ENCODE results near the gene HIF3A.

HIF3A gene

DNA sequence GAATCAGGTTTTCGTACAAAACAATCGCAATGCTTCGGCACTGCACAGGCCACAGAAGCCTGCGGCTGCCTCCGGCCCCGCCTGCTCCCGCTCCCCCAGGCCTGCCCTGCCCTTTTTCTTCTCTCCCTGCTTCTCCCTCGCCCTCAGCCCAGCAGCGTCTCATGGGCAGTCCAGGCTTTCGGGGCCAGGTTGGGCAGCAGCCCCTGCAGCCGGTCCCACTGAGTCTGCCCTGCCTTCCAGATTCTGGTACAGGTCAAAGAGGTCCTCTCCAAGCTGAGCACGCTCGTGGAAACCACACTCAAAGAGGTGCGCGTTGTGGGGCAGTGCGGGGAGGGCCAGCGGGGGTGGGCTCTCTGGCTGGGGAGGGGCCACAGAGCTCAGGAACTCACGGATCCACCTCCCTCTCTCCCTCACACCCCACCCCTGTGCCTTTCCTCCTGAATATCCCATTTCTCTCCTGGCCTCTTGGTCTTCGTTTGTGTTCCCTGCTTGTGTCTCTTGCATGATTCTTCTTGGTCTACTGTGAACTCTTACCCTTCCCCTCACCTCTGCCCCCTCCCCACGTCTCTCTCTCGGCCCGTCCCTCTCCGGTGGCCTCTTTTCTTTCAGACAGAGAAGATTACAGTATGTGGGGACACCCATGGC is 86.5 kb downstream of the HIF3A start:
- DNase-seq (ENCODE audit: low read depth), result no peak

DNA sequence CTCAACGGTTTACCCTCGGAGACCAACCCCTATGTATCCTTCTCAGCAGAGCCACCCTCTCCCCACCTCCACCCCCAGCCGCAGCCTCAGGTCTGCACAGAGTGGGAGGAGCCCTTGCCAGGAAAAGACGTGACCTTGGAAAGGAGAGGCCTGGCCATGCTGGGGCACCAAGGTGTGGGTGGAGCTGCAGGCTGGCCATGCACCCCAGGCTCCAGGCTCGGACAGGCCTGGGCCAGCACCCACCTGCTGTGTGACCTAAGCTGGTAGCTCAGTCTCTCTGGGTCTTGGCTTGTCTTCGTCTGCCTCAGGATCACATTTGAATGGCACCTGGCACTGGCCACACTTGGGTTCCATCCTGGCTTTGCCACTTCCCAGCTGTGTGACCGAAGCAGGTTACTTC is 87.0 kb downstream of the HIF3A start:
- DNase-seq (ENCODE audit: low read depth), result no peak

- no peak for DNase-seq (ENCODE audit: low read depth)
These were observed 87.6 kb downstream of the HIF3A start for GRCh38 chr19:46384396-46384795.

- no peak for DNase-seq (ENCODE audit: low read depth)
These were observed 88.8 kb downstream of the HIF3A start for GRCh38 chr19:46385636-46386035.

DNA sequence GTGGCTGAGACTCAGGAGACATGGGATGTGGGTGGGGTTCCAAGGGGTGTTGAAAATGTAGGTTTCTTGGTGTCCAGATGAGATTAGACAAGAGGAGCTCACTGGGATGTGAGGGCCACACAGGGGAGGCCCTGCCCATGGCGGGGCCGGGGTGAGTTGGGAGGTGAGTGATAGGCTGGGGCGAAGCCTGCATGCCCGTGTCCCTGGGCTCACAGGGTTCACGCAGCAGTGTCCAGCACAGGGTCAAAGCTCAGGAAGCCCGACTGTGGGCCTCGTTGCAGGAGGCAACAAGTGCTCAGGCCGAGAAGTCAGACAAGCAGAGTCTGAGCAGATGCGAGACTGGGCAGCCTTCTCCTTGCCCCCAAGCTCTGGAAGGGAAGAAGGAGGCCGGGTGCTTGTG is 89.3 kb downstream of the HIF3A start:
- no peak for DNase-seq (ENCODE audit: low read depth)

DNA sequence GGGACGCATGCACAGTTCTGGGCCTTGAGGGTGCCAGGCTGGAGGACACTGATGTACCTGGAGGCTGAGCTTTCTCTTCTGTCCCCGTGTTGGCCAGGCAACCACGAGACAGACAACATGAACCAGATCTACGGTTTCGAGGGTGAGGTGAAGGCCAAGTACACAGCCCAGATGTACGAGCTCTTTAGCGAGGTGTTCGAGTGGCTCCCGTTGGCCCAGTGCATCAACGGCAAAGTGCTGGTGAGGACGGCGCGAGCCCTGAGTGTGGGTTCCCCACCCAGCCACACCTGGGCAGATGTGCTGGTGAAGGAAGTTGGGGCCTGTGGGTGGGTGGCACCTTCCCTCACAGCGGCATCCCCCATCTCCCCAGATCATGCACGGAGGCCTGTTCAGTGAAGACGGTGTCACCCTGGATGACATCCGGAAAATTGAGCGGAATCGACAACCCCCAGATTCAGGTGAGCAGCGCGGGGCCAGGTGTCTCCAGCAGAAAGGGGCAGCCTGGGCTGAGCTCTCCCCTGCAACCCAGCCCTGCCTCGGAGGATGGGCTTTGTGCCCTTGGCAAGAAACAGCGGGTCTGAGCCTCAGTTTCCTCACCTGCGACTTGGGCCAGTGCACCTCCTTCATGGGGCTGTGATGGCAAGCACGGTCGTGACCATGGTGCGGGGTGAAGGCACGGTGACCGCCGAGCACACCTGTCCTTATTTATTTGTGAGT is 90.3 kb downstream of the HIF3A start:
- no peak for DNase-seq (ENCODE audit: low read depth)

- no peak for DNase-seq (ENCODE audit: low read depth)
These were observed 90.9 kb downstream of the HIF3A start for GRCh38 chr19:46387713-46388130.

DNA sequence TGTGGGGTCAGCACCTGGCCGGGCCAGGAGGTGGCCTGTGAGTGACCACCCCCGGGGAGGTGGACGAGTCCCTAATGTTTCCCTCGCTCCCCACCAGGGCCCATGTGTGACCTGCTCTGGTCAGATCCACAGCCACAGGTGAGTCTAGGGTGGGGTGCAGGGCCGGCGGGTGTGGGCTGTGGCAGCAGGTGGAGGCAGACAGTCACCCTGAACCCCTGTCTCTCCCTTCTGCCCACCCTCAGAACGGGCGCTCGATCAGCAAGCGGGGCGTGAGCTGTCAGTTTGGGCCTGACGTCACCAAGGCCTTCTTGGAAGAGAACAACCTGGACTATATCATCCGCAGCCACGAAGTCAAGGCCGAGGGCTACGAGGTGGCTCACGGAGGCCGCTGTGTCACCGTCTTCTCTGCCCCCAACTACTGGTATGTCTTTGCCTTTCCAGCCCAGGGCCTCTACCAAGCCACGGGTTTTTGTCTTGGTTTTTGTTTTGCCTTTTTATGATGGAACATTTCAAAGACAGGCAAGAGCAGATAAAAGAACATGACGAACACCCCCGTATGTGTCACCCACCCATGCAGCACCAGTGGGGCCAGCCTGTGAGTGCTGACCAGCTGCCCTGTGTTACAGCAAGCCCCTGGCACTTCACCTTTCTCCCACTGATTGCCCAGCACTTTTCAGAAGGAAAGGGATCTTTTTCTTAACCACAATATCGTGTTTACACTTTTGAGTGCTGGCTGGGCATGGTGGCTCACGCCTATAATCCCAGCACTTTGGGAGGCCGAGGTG is 91.7 kb downstream of the HIF3A start:
- no peak for DNase-seq (ENCODE audit: low read depth)

GRCh38 chr19:46390121-46390858 is 93.4 kb downstream of the HIF3A start:
- DNase-seq (ENCODE audit: low read depth), result no peak

- DNase-seq (ENCODE audit: low read depth), result no peak
These were observed 94.0 kb downstream of the HIF3A start for GRCh38 chr19:46390866-46391265.

DNA sequence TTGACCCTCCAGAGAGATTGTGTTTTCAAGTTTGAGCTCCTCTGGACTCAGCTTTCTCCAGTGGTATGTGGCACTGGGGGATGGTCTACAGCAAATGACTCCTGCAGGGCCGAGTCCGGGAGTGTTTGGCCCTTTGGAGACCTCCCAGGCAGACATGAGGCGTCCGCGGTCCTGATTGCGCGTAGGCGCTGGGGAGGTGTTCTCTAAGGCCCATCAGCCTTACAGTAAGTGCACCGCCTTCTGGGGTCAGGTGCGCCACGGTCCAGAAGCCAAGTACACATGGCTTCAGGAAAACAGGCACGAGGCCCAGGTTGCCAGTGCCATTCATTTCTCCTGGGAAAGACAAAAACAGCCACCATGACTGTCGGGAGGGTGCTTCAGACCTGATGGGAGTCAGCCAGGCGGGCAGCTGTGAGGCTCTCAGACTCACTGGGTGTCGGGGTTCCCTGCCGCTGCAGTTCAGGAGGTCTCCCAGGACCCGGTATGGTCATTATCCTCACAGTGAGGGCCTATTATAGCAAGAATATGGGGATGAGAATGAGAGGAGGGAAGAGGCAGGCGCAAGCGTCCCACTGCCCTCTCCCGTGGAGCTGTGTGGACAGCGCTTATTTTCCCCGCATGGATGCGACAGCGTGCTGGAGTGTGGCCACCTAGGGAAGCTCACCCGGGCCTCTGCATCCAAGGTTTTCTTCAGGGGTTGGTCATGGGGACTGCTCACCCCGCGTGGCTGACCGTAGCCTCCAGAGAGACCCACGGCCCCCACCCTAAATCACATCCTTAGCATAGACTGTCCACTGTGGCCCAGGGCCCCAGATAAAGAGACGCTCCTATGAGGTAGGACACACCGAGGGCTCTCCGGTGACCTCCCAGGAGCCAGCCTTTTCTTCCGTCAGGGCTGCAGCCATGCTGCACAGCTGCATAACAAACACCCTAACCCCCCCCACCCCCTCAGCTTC is 94.7 kb downstream of the HIF3A start:
- DNase-seq (ENCODE audit: low read depth), result no peak

DNA sequence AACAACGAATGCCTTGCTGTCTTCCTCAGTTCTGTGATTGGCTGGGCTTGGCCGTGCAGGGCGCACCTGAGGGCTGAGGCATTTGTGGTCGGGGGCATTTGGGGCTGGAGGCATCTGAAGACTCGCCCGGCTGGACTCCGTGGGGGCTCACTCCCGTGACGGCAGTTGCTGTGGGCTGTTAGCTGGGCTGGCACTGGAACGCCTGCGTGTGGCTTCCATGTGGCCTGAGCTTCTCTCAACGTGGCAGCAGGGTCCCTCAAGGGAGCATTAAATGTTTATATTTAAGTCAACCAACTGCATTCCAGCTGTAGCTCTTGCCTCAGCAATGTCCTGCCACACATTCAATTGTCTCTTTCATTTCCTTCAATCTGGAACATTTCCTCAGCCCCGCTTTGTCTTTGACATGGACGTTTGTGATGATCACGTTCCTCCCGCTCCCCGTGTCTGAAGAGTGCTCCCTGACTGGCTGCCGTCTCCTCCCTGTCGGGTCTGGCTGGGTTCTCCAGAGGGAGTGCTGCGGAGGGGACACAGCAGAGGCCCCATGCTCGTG is 95.5 kb downstream of the HIF3A start:
- DNase-seq (ENCODE audit: low read depth), result no peak

DNA sequence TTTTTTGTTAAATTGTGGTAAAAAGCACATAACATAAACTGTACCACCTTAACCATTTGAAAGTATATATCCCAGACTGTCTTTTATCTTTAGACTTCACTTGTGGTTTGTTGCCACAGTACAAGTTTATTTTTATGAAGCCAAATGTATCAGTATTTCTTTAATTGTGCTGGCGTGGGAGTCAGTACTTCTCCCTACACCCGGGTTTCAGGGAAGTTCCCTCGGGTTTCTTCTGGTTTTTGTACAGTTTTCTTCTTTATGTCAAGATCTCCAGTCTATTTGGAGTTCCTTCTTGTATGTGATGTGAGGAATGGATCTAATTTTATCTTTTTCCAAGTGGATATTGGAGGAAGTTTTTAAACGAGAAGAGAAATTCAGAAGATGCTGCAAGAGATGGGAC is 96.0 kb downstream of the HIF3A start:
- DNase-seq (ENCODE audit: low read depth), result peak; percentile 53

Data from amniotic epithelial cell (primary cell).